Adrenal gland (tissue), 12 donors: Measurements from ENCODE around the gene GH2. TPM values are rescaled to one million over a fixed set of nuclear protein-coding genes. Genes with fewer than 3 reads are reported as not detected.
"Not testable (repeated sequence)": the region's sequence is repeated elsewhere in the genome, so short reads cannot be mapped to it uniquely, and the experiment has no call there.

Experiments
- DNase-seq, 7 donors: peaks; one replicate each; pipeline ENCODE4 v3.0.0-alpha.2; 2019 to 2020
- H3K27ac ChIP-seq, 5 donors: fragments of 200-600 bp; sonication (generic) in 4 of 5; 1 replicate in 3 of 5; 2 replicates in 2 of 5; pipeline versions ENCODE4 v1.5.1 to v1.8.0; 2016 to 2020; ENCODE audit warnings: mild to moderate bottlenecking in 1 of 5
- H3K27me3 ChIP-seq: fragments of 200-600 bp; 2 replicates; pipeline ENCODE4 v1.8.0; 2021
- H3K36me3 ChIP-seq, 2 donors: fragments of 200-600 bp; replicated peaks in 1 of 2; 1 replicate in 1 of 2; 2 replicates in 1 of 2; pipeline versions ENCODE4 v1.5.1 to v1.8.0; 2018 to 2022
- H3K4me1 ChIP-seq, 2 donors: fragments of 200-600 bp; replicated peaks in 1 of 2; 1 replicate in 1 of 2; 2 replicates in 1 of 2; pipeline versions ENCODE4 v1.5.1 to v1.8.0; 2018 to 2021
- H3K4me3 ChIP-seq, 4 donors: fragments of 200-600 bp; sonication (generic) in 3 of 4; one replicate each; pipeline ENCODE4 v1.5.1; 2016 to 2018
- H3K9me3 ChIP-seq, 3 donors: fragments of 200-600 bp; sonication (generic) in 1 of 3; replicated peaks in 1 of 3; 1 replicate in 2 of 3; 2 replicates in 1 of 3; pipeline versions ENCODE4 v1.5.1 to v1.8.0; 2016 to 2021
- CTCF ChIP-seq, 6 experiments: fragments of 450-650 bp in 4 of 6; fragments of 200-600 bp in 2 of 6; sonication (generic) in 1 of 6; IDR thresholded peaks; 1 replicate in 5 of 6; 2 replicates in 1 of 6; pipeline versions ENCODE4 v1.5.1 to v1.8.0; 2016 to 2021; ENCODE audit warnings: antibody characterized with exemption in 6 of 6, mild to moderate bottlenecking in 2 of 6, moderate library complexity in 1 of 6
- POLR2A ChIP-seq, 2 donors: fragments of 450-650 bp; IDR thresholded peaks; one replicate each; pipeline ENCODE4 v1.6.1; 2017; ENCODE audit warnings: antibody characterized with exemption in 2 of 2, mild to moderate bottlenecking in 2 of 2, moderate library complexity in 1 of 2
- WGBS, 4 donors: extraction: QIAGEN DNeasy Blood & Tissue Kit in 2 of 4; methylation state at CpG; one replicate each; pipeline versions ENCODE4 v1.1.5 to v1.1.7; 2013 to 2017; 5-methylcytosine and 5-hydroxymethylcytosine counted together
- intact Hi-C, 2 donors: fragments of 100-400 bp; cut with DNase I; formaldehyde crosslinking; loops; one replicate each; pipeline versions ENCODE4 v1.14.1 to v1.15.0; 2022 to 2023
- polyA plus RNA-seq, 3 donors: library from polyadenylated mRNA; stranded (reverse); fragments of 200-250 nt in 2 of 3; fragments of 350-450 nt in 1 of 3; fragmentation: Illumina TruSeq in 1 of 3; extraction: RNeasy Lipid Tissue Mini Kit (QIAGEN cat#74804) in 1 of 3; gene quantifications; one replicate each; pipeline ENCODE4 v1.2.3, GENCODE V29; 2013 to 2014
- total RNA-seq, 9 donors: library from RNA; depleted of rRNA in 4 of 9; stranded (reverse); fragments of >200 nt in 4 of 9; fragments of 120-200 nt in 1 of 9; fragmentation: NEBNext Ultra II Directional in 1 of 9; extraction: Animal tissue kit (Norgen Biotek cat#: 25700) in 1 of 9; gene quantifications; one replicate each; pipeline versions ENCODE4 v1.1.0 to v1.2.4, GENCODE V29; 2013 to 2023
- donor health status: healthy with polysubstance abuse.
- donor health status: Bipolar disorder and iron deficiency.
- donor health status: DM: yes; HTN: yes; CAD: no.
- donor health status: DM: no; HTN: no; CAD: no.
- donor health status: DM: no; HTN: no; CAD: no.
- donor health status: DM: yes; HTN: yes; CAD: no.

The GH2 gene
- total and polyA plus RNA-seq, 12 donors = not detected

GRCh38 chr17:63843910-63844677 is 37.6 kb downstream of the GH2 start:
- peak in 1 of 7 donors; percentile 60 for DNase-seq
- TF ChIP-seq CTCF (IDR thresholded peaks at IDR 0.05) (no peak), POLR2A (IDR thresholded peaks at IDR 0.05) (no peak)
- H3K9me3 ChIP-seq = no peaks in the 10 kb centered on the region
- no peaks in the 10 kb centered on the region for H3K27me3 ChIP-seq
- peaks cover 33 to 34% of the 10 kb centered on the region in 2 donors for H3K4me1 ChIP-seq
- H3K36me3 ChIP-seq = no peaks in the 10 kb centered on the region
- WGBS, 4 donors = 70 to 80% (median 73%) methylated on average over 9 of the region's 9 CpGs
- intact Hi-C loops = no loop called here
- H3K4me3 ChIP-seq = peak overlapping the region in 1 of 4 donors; percentile 79
- H3K27ac ChIP-seq = peak overlapping the region in 4 of 5 donors; percentile 79 to 92 (median 91)

GRCh38 chr17:63843387-63843888 is 38.3 kb downstream of the GH2 start:
- Histone ChIP-seq H3K4me3 (peak overlapping the region in 2 of 4 donors; percentile 61 to 79), H3K4me1 (peaks cover 39 to 41% of the 10 kb centered on the region in 2 donors), H3K27ac (peak overlapping the region; percentile 68 to 92 (median 90))
- peak; percentile 30 to 84 (median 70) for DNase-seq
- H3K9me3 ChIP-seq, H3K36me3 ChIP-seq, intact Hi-C loops, H3K27me3 ChIP-seq: not testable (repeated sequence)
- WGBS, 4 donors = 5 to 21% (median 8%) methylated on average over 14 to 19 of the region's 19 CpGs

GRCh38 chr17:63842540-63843386 is 39.0 kb downstream of the GH2 start, which contains the start of gene SMARCD2:
Gene SMARCD2, minus strand, starts transcription at chr17:63842685. Its CDS starts 11 bp downstream, at chr17:63842674.
- DNase-seq = peak; percentile 98 to 99 (median 99)
- Histone ChIP-seq H3K4me1 (peaks cover 46 to 48% of the 10 kb centered on the region in 2 donors), H3K27ac (peak within 1 kb of the TSS; percentile 70 to 92 (median 90)), H3K27me3 (no peaks in the 10 kb centered on the region), H3K36me3 (no peaks in the 10 kb centered on the region), H3K4me3 (peak within 1 kb of the TSS; percentile 40 to 79 (median 51)), H3K9me3 (no peaks in the 10 kb centered on the region)
- intact Hi-C loops = no loop called here
- 0% methylated on average over 5 to 92 of the region's 92 CpGs for WGBS, 4 donors
- peak; percentile 74 to 100 for TF ChIP-seq POLR2A (IDR thresholded peaks at IDR 0.05)
- TF ChIP-seq CTCF (IDR thresholded peaks at IDR 0.05) = peak in 1 of 6 experiments; percentile 73

- DNase-seq = peak in 5 of 7 donors; percentile 36 to 72 (median 51)
- Histone ChIP-seq H3K27ac (peak overlapping the region; percentile 70 to 92 (median 90)), H3K27me3 (no peaks in the 10 kb centered on the region), H3K9me3 (no peaks in the 10 kb centered on the region), H3K36me3 (peaks cover 0 to under 1% of the 10 kb centered on the region in 2 donors), H3K4me1 (peaks cover 51 to 52% of the 10 kb centered on the region in 2 donors), H3K4me3 (peak overlapping the region; percentile 40 to 79 (median 51))
- WGBS, 4 donors = 0 to 1% (median 0%) methylated on average over 10 to 36 of the region's 36 CpGs
- intact Hi-C loops = no loop called here
- TF ChIP-seq POLR2A (IDR thresholded peaks at IDR 0.05) (no peak), CTCF (IDR thresholded peaks at IDR 0.05) (no peak)
These were observed 39.6 kb downstream of the GH2 start for GRCh38 chr17:63842173-63842539.
